H9 (cell line): ENCODE results near the gene SPRED2. TPM values are rescaled to one million over a fixed set of nuclear protein-coding genes. Genes with fewer than 3 reads are reported as not detected.

Source experiments
- DNase-seq: peaks from one replicate; pipeline ENCODE4 v3.0.0-alpha.2; 2017
- H2AFZ ChIP-seq: one replicate; pipeline ENCODE4 v1.6.1; 2013; ENCODE audit warnings: mild to moderate bottlenecking, low read length, control low read depth, moderate library complexity
- H2AK5ac ChIP-seq: 2 replicates; pipeline ENCODE4 v1.6.1; 2013; ENCODE audit warnings: low read length, control low read depth, mixed read lengths; ENCODE audit not compliant: insufficient read length
- H2BK120ac ChIP-seq: one replicate; pipeline ENCODE4 v1.6.1; 2013; ENCODE audit warnings: low read depth, mild to moderate bottlenecking, low read length, control low read depth, inconsistent platforms; ENCODE audit not compliant: poor library complexity, severe bottlenecking
- H2BK12ac ChIP-seq: 2 replicates; pipeline ENCODE4 v1.6.1; 2013; ENCODE audit warnings: low read length, control low read depth, mixed read lengths, low read depth; ENCODE audit not compliant: insufficient read length
- H2BK15ac ChIP-seq: 2 replicates; pipeline ENCODE4 v1.6.1; 2013; ENCODE audit warnings: low read depth, low read length, control low read depth
- H2BK20ac ChIP-seq: one replicate; pipeline ENCODE4 v1.6.1; 2013; ENCODE audit warnings: low read depth, mild to moderate bottlenecking, low read length, control low read depth, inconsistent platforms; ENCODE audit not compliant: poor library complexity, severe bottlenecking
- H2BK5ac ChIP-seq: 2 replicates; pipeline ENCODE4 v1.6.1; 2013; ENCODE audit warnings: low read length, control low read depth, mixed read lengths; ENCODE audit not compliant: insufficient read length
- H3K14ac ChIP-seq: 2 replicates; pipeline ENCODE4 v1.6.1; 2013; ENCODE audit warnings: low read length, control low read depth; ENCODE audit not compliant: insufficient read depth
- H3K18ac ChIP-seq: 2 replicates; pipeline ENCODE4 v1.6.1; 2013; ENCODE audit warnings: low read depth, mild to moderate bottlenecking, mixed read lengths, low read length, control low read depth; ENCODE audit not compliant: insufficient read length
- H3K23ac ChIP-seq: 2 replicates; pipeline ENCODE4 v1.6.1; 2013; ENCODE audit warnings: low read length, control low read depth, mixed read lengths, low read depth; ENCODE audit not compliant: insufficient read length
- H3K23me2 ChIP-seq: 2 replicates; pipeline ENCODE4 v1.6.1; 2013; ENCODE audit warnings: low read depth, mild to moderate bottlenecking, mixed read lengths, low read length, control low read depth; ENCODE audit not compliant: insufficient read length, poor library complexity, severe bottlenecking
- H3K27ac ChIP-seq: 2 replicates; pipeline ENCODE4 v1.5.1; 2013; ENCODE audit warnings: low read length, control low read depth, mixed read lengths, low read depth; ENCODE audit not compliant: insufficient read length
- H3K27me3 ChIP-seq: 2 replicates; pipeline ENCODE4 v1.6.1; 2013; ENCODE audit warnings: low read length, control low read depth, inconsistent platforms; ENCODE audit not compliant: insufficient read depth
- H3K4ac ChIP-seq: 2 replicates; pipeline ENCODE4 v1.6.1; 2013; ENCODE audit warnings: low read depth, mild to moderate bottlenecking, control low read depth, inconsistent platforms, low read length, moderate library complexity
- H3K4me1 ChIP-seq: 2 replicates; pipeline ENCODE4 v1.6.1; 2013; ENCODE audit warnings: low read length, control low read depth, inconsistent platforms; ENCODE audit not compliant: insufficient read depth
- H3K4me2 ChIP-seq: 2 replicates; pipeline ENCODE4 v1.6.1; 2013; ENCODE audit warnings: low read length, control low read depth, mixed read lengths; ENCODE audit not compliant: insufficient read length, insufficient read depth
- H3K56ac ChIP-seq: 2 replicates; pipeline ENCODE4 v1.6.1; 2013; ENCODE audit warnings: low read depth, mild to moderate bottlenecking, mixed read lengths, low read length, control low read depth; ENCODE audit not compliant: insufficient read length
- H3K79me1 ChIP-seq: 2 replicates; pipeline ENCODE4 v1.6.1; 2013; ENCODE audit warnings: low read depth, mild to moderate bottlenecking, moderate library complexity, low read length, control low read depth, inconsistent platforms; ENCODE audit not compliant: insufficient read depth, poor library complexity, severe bottlenecking
- H3K79me2 ChIP-seq: 2 replicates; pipeline ENCODE4 v1.6.1; 2013; ENCODE audit warnings: low read length, control low read depth, inconsistent platforms; ENCODE audit not compliant: insufficient read depth
- H3K9ac ChIP-seq: 2 replicates; pipeline ENCODE4 v1.6.1; 2013; ENCODE audit warnings: low read length, control low read depth, mixed read lengths; ENCODE audit not compliant: insufficient read length; ENCODE audit errors: extremely low read depth
- H3K9me3 ChIP-seq: one replicate; pipeline ENCODE4 v1.6.1; 2013; ENCODE audit warnings: low read depth, low read length, inconsistent platforms; ENCODE audit not compliant: control insufficient read depth
- H3T11ph ChIP-seq: one replicate; pipeline ENCODE4 v1.6.1; 2013; ENCODE audit warnings: mild to moderate bottlenecking, low read length, control low read depth, inconsistent platforms
- H4K20me1 ChIP-seq: one replicate; pipeline ENCODE4 v1.6.1; 2013; ENCODE audit not compliant: control insufficient read depth, insufficient read length, insufficient read depth
- H4K5ac ChIP-seq: 2 replicates; pipeline ENCODE4 v1.6.1; 2013; ENCODE audit warnings: low read depth, mild to moderate bottlenecking, mixed read lengths, low read length, control low read depth; ENCODE audit not compliant: insufficient read length
- H4K8ac ChIP-seq: replicated peaks from 2 replicates; pipeline ENCODE4 v1.6.1; 2013; ENCODE audit warnings: low read length, control low read depth, mixed read lengths, low read depth; ENCODE audit not compliant: insufficient read length
- H4K91ac ChIP-seq: 2 replicates; pipeline ENCODE4 v1.6.1; 2013; ENCODE audit warnings: low read depth, mild to moderate bottlenecking, moderate library complexity, mixed read lengths, low read length, control low read depth; ENCODE audit not compliant: insufficient read length
- H3K27ac Mint-ChIP-seq, 3 experiments: 2 replicates in 2 of 3; 3 replicates in 1 of 3; pipeline ENCODE4 v1.8.0; 2020 to 2021; ENCODE audit warnings: mixed read lengths in 3 of 3, mild to moderate bottlenecking in 1 of 3, moderate library complexity in 1 of 3
- H3K27me3 Mint-ChIP-seq: 2 replicates; pipeline ENCODE4 v1.8.0; 2021; ENCODE audit warnings: low read depth, mild to moderate bottlenecking, moderate library complexity, mixed read lengths
- H3K36me3 Mint-ChIP-seq, 3 experiments: 2 replicates in 2 of 3; 3 replicates in 1 of 3; pipeline ENCODE4 v1.8.0; 2020 to 2021; ENCODE audit warnings: low read depth in 3 of 3, mixed read lengths in 3 of 3; ENCODE audit not compliant: insufficient read depth in 1 of 3
- H3K4me1 Mint-ChIP-seq, 2 experiments: 2 replicates each; pipeline ENCODE4 v1.8.0; 2020; ENCODE audit warnings: mixed read lengths in 2 of 2
- H3K4me3 Mint-ChIP-seq, 2 experiments: 2 replicates in 1 of 2; 3 replicates in 1 of 2; pipeline ENCODE4 v1.8.0; 2020 to 2021; ENCODE audit warnings: mild to moderate bottlenecking in 2 of 2, mixed read lengths in 2 of 2, moderate library complexity in 1 of 2
- H3K9me3 Mint-ChIP-seq, 2 experiments: 2 replicates in 1 of 2; 3 replicates in 1 of 2; pipeline ENCODE4 v1.8.0; 2020; ENCODE audit warnings: mild to moderate bottlenecking in 2 of 2, mixed read lengths in 2 of 2, moderate library complexity in 1 of 2
- WGBS: extraction: QIAGEN DNeasy Blood & Tissue Kit; methylation state at CpG from one replicate; pipeline ENCODE4 v1.1.7; 2013; ENCODE audit warnings: missing lambda C conversion rate, low lambda C conversion rate, mixed read lengths; ENCODE audit not compliant: insufficient read length; ENCODE audit errors: extremely low coverage; 5-methylcytosine and 5-hydroxymethylcytosine counted together
- total RNA-seq: library from RNA; stranded (reverse); gene quantifications from 2 replicates; pipeline ENCODE4 v1.2.1, GENCODE V29; 2021
- TF ChIP-seq, protein P1 (sequence below): fragments of 200-600 bp; sonication (generic); conservative IDR thresholded peaks from 3 replicates; pipeline ENCODE4 v1.8.0; 2021; ENCODE audit warnings: antibody characterized with exemption, mild to moderate bottlenecking

The SPRED2 gene
- total RNA-seq, 1 experiment from 2014 or later: 23.5 TPM

DNA sequence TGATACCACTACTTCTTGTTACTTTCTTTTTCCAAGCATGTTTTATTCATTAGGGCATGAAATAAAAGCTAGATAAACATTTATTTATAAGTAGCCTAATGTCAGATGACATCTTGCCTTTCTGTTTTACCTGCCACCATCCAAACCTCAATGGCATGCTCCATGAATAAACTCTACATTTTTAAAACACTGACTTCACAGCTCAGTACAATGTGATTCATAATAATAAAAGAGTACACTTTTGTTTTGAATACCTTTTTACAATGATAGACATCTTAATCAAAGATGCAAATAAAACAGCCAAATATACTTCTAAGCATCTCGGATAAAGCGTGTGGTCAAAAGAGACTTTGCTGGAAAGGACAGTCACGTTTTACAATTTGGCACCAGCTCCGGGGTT lies 88.2 kb downstream of the SPRED2 start:
- Histone ChIP-seq H3K27me3 (no peaks in the 10 kb centered on the region), H3K79me1 (no peaks in the 10 kb centered on the region), H4K8ac (no peak overlapping the region), H3K9ac (no peak overlapping the region), H3K4me2 (no peak overlapping the region), H3K9me3 (no peaks in the 10 kb centered on the region), H2AFZ (no peak overlapping the region), H2BK20ac (no peak overlapping the region), H2BK120ac (no peak overlapping the region), H2BK12ac (no peak overlapping the region), H3K27ac (no peak overlapping the region), H3T11ph (no peak overlapping the region), H2BK15ac (no peak overlapping the region), H3K18ac (no peak overlapping the region), H2BK5ac (no peak overlapping the region), H3K14ac (no peak overlapping the region), H4K91ac (no peak overlapping the region), H4K20me1 (no peaks in the 10 kb centered on the region), H2AK5ac (no peak overlapping the region), H3K4ac (no peak overlapping the region), H3K79me2 (no peaks in the 10 kb centered on the region; the same call in 1 of the 2 replicates), H3K4me1 (no peaks in the 10 kb centered on the region; the same call in 1 of the 2 replicates), H3K23ac (no peak overlapping the region), H3K23me2 (no peaks in the 10 kb centered on the region), H3K56ac (no peak overlapping the region), H4K5ac (no peak overlapping the region)
- Mint-ChIP-seq H3K36me3 (peaks cover 0 to 7% (median 3%) of the 10 kb centered on the region in 3 experiments; a peak in 5 of 7 replicates), H3K9me3 (peaks cover 0 to 2% of the 10 kb centered on the region in 2 experiments; a peak in 1 of 5 replicates), H3K27me3 (peaks cover 3% of the 10 kb centered on the region), H3K4me1 (peaks cover 0 to under 1% of the 10 kb centered on the region in 2 experiments; a peak in 1 of 4 replicates), H3K27ac (no peak overlapping the region; a peak in 1 of 7 replicates), H3K4me3 (no peak overlapping the region)
- no CpG with 5 or more reads among the region's 4 CpGs for WGBS
- no peak for DNase-seq
- TF ChIP-seq, protein P1, sequence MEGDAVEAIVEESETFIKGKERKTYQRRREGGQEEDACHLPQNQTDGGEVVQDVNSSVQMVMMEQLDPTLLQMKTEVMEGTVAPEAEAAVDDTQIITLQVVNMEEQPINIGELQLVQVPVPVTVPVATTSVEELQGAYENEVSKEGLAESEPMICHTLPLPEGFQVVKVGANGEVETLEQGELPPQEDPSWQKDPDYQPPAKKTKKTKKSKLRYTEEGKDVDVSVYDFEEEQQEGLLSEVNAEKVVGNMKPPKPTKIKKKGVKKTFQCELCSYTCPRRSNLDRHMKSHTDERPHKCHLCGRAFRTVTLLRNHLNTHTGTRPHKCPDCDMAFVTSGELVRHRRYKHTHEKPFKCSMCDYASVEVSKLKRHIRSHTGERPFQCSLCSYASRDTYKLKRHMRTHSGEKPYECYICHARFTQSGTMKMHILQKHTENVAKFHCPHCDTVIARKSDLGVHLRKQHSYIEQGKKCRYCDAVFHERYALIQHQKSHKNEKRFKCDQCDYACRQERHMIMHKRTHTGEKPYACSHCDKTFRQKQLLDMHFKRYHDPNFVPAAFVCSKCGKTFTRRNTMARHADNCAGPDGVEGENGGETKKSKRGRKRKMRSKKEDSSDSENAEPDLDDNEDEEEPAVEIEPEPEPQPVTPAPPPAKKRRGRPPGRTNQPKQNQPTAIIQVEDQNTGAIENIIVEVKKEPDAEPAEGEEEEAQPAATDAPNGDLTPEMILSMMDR: no peak
